B cell (primary cell): ENCODE data around the gene NUB1.

Experiments
- CTCF ChIP-seq: fragments of 200-600 bp; IDR thresholded peaks from one replicate; pipeline ENCODE4 v1.8.0; 2022; ENCODE audit warnings: antibody characterized with exemption, mild to moderate bottlenecking
- EZH2 ChIP-seq: IDR thresholded peaks from 2 replicates; pipeline ENCODE4 v1.6.1; 2012; ENCODE audit warnings: borderline replicate concordance, low read depth, mild to moderate bottlenecking, moderate library complexity, low read length; ENCODE audit not compliant: insufficient read depth, poor library complexity, severe bottlenecking

GRCh38 chr7:151415375-151416105, 73.9 kb downstream of the NUB1 start:
- TF ChIP-seq EZH2 (no peak), CTCF (no peak)
